HG02943 (cell line): Measurements from ENCODE around the gene SMIM32.

Experiments
- ATAC-seq: cut with Tn5 transposase; IDR thresholded peaks from one replicate; pipeline ENCODE4 v1.9.1; 2021; ENCODE audit warnings: mild to moderate bottlenecking, low read depth, moderate library complexity; ENCODE audit not compliant: unreplicated experiment

SMIM32 gene

GRCh38 chr5:136190091-136190720, 2.8 kb downstream of the SMIM32 start:
- no peak for ATAC-seq

DNA sequence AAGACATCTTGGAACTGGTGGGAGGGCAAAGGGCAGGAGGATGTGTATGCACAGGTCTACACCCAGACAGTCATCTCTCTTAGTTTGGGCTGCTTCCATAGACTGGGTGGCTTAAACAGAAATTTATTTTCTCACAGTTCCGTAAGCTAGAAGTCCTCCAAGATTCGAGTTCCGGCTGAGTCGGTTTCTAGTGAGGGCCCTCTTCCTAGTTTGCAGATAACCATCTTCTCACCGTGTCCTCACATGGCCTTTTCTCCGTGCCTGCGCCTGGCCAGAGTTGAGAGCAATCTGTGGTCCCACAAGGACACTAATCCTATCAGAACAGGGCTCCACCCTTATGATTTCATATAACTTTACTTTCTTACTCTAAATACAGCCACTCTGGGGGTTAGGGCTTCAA, 4.1 kb downstream of the SMIM32 start:
- no peak for ATAC-seq

DNA sequence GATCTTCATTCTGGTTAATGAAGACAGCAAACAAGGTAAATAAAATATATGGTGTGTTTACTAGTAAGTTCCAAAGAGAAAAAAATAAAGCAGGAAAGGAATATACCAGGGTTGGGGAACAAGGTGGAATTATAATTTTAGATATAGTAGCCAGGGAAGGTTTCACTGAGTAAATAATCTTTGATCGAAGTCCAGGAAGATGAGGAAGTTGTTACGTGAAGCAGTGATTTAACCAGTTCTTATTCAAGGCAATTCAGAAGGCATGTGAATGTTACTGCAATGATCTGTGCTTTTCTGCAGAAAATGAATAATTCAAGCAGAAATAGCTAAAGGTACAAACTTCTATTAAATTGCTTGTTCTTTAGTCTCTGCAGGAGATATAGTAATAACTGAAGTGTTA, 6.2 kb downstream of the SMIM32 start:
- ATAC-seq = no peak

GRCh38 chr5:136185974-136186665, 6.8 kb downstream of the SMIM32 start:
- no peak for ATAC-seq

DNA sequence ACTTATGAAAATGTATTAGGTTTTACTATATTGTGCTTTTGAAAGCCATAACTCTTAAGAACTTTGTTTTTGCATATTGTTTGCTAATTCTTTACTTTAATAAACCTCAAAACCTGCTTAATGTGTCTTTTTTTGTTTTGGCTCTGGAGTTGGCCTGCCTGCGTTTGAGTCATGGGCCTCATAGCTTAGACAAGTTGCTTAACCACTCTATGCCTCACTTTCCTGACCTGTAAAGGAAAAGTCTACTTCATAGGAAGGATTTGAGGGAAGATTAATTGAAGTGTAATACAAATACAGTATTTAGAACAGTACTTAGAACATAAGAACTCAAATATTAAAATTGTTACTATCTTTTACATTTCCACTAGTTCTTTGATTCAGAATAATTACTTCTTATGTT, 10.3 kb downstream of the SMIM32 start:
- ATAC-seq = no peak

GRCh38 chr5:136174021-136174659, 18.8 kb downstream of the SMIM32 start:
- no peak for ATAC-seq

GRCh38 chr5:136169218-136169617, 23.7 kb downstream of the SMIM32 start:
- ATAC-seq = no peak

GRCh38 chr5:136166909-136167308, 26.1 kb downstream of the SMIM32 start:
- ATAC-seq = no peak

GRCh38 chr5:136164226-136164625, 28.7 kb downstream of the SMIM32 start:
- ATAC-seq = no peak

DNA sequence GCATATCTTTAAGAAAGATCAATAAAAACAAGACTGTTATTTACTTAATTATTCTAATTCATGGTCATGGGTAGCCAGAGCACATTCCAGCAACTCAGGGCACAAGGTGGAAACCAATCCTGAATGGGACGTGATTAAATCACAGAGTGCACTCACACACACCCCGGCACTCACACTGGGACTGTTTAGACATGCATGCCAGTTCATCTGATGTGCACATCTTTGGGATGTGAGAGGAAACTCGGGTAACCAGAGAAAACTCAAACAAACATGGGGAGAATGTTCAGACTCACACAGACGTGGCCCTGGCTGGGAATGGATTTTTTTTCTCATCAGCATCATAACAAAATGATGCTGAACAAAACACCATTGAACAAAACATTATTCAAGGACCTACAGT, 31.0 kb downstream of the SMIM32 start:
- no peak for ATAC-seq

GRCh38 chr5:136159457-136159856, 33.5 kb downstream of the SMIM32 start:
- ATAC-seq = no peak

DNA sequence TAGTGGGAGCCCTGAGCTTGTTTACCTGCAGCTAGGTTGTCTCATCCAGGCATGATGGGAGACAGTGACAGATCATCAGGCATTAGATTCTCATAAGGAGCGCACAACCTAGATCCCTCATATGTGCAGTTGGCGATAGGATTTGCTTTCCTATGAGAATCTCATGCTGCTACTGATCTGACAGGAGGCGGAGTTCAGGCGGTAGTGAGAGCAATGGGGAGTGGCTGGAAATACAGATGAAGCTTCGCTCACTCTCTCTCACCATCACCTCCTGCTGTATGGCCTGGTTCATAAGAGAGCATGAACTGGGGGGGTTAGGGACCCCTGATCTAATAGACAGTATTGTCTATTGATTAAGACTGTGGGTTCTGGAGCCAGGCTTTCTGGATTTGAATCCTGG, 35.4 kb downstream of the SMIM32 start:
- ATAC-seq = no peak

GRCh38 chr5:136155761-136156160, 37.2 kb downstream of the SMIM32 start:
- ATAC-seq = no peak

- no peak for ATAC-seq
Observed at GRCh38 chr5:136155078-136155477, 37.9 kb downstream of the SMIM32 start.

- no peak for ATAC-seq
Observed at GRCh38 chr5:136153581-136154236, 39.3 kb downstream of the SMIM32 start.

- no peak for ATAC-seq
Observed at GRCh38 chr5:136149891-136150290, 43.1 kb downstream of the SMIM32 start.

DNA sequence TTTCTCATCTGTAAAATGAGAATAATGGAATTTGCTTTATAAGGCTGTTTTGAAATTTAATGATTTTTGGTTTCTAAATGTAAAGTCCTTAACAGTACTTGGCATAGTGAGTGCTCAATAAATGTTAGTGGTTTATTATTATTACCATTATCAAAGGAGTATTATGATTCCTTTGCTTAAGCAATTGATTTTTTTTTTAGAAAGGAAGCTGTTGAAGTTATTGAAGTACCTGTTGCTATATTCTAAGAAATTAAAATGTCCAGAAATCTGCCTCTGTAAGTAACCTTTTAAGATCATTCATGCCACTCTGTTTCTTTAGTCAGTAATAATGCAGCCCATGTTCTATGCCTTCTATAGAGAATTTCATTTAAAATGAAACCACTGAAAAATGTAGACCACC, 45.3 kb downstream of the SMIM32 start:
- no peak for ATAC-seq

GRCh38 chr5:136146201-136146600, 46.8 kb downstream of the SMIM32 start:
- no peak for ATAC-seq

GRCh38 chr5:136145030-136145429, 47.9 kb downstream of the SMIM32 start:
- ATAC-seq = no peak

DNA sequence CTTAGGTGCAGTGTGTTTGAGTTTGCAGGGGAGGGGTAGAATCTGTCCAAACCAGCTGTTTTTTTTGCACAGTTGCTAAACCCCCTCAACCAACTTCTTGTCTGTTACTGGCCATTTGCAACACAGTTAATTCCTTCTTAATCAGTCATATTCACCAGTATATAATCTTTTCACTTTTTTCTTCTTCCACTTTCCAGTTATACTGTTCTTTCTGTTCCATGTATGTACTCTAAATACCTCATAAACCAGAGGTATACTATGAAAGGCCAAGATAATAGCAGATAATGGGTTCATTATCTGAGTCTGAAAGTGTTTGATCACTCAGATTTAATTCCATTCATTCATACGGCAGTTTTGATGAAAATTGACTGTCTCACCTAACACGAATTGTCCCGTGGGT, 49.2 kb downstream of the SMIM32 start:
- no peak for ATAC-seq

- ATAC-seq = no peak
Observed at GRCh38 chr5:136143312-136143711, 49.6 kb downstream of the SMIM32 start.
